CD4-positive, alpha-beta T cell treated with Interleukin-17A for 4 hours (primary cell): ENCODE measurements around the gene LALBA.
"Not testable (repeated sequence)": the region's sequence is repeated elsewhere in the genome, so short reads cannot be mapped to it uniquely, and the experiment has no call there.

Experiments used
- DNase-seq: peaks from one replicate; pipeline ENCODE4 v3.0.0-alpha.2; 2020; ENCODE audit warnings: mixed read lengths

The LALBA gene

DNA sequence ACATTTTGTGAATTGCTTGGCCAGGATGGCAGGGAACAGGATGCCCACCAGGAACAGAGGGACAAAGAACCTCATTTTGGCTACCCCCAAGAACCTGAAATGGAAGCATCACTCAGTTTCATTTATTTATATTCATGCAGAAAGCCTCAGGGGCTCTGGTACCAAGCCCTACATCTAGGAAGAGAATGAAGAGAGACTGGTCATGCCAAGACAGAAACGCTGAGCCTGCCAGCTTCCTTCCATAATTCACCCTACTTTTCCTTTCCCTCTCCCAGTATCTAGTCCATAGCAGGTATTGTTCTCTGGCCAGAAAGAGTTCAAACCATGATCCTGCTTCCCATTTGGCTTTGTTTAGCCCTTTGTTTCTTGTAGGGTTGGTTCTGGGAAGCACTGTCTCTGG lies at the start of gene LALBA:
TSS of gene LALBA (minus strand) at position 101 of the 400 bp plus-strand sequence. CDS start at position 75, 26 bp downstream.
- DNase-seq = no peak

- DNase-seq = peak; percentile 76
These were observed 48.7 kb upstream of the LALBA start for GRCh38 chr12:48618541-48618940.

DNA sequence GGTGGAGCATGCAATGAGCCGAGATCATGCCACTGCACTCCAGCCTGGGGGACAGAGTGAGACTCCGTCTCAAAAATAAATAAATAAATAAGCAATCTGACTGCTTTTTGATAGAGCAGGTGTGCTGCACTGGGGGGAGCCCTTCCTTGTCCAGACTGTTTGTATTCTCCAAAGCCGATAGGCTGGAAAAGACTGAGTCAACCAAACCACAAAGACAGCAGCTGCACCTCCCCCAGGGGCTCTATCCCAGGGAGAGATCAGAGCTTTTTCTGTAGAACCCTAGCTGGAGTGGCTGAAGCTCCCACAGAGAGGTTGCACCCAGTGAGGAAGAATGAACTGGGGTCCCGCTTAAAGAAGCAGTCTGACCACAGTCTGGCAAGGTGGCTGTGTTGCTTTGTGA lies 45.8 kb upstream of the LALBA start:
- no peak for DNase-seq

DNA sequence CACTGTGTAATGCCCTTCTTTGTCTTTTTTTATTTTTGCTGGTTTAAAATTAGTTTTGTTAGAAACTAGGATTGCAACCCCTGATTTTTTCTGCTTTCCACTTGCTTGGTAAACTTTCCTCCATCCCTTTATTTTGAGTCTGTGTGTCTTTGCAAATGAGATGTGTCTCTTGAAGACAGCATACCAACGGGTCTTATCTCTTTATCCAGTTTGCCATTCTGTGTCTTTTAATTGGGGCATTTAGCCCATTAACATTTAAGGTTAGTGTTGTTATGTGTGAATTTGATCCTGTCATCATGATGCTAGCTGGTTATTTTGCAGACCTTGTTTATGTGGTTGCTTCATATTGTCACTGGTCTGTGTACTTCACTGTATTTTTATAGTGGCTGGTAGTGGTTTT lies 43.5 kb upstream of the LALBA start:
- no peak for DNase-seq

DNA sequence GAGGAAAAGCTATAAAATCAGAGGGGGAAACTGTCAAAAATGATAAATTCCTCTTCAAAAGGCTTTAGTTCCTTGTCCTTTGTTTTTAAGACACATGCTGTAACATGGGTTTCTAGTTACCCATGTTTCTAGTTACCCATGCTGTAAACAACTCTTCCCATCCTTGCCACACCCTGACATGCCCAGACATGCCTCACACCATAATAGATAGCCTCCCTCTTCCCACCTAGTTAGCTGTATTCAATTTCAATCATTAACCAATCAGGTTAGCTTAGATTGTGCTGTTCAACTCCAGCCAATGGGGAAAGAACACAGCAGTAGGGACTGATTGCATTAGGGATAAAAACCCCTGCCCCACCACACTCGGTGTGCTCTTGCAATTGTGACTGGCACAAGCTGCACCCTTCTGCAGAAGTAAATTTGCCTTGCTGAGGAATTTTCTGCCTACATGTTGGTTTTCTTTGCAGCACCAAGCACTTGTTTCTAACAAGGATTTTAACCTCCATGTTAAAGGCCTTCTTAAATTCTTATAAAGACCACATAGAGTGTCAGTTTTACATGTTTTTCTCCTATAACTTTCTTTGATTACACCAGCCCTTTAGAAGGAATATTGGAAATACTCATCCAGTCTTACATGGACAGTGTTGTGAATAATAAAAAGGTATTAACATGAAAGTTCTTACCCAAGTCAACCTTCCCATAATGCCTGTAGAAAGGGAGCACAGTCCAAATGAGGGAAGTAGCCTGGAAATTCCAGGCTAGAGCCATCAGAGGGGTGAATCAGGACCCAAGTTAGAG lies 32.5 kb upstream of the LALBA start:
- DNase-seq = no peak

- no peak for DNase-seq
These were observed 31.3 kb upstream of the LALBA start for GRCh38 chr12:48601013-48601756.

DNA sequence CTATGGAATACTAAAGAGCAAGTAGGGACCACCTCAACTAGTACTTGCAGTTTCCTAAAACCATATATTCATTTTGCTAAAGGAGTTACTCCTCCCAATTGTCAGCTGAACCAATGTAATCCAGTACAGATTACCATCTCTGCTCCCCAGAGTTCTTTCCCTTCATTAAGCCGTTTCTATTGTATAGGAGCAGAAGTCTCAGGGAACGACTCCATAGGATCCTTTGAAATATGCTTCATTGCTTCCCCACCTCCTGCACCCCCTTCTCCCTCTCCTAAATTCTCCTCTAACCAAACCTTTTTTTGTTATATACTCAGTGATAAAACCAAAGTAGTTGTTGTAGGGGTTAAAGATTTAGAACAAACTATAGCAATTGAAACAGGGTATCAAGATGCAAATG lies 30.7 kb upstream of the LALBA start:
- DNase-seq = no peak

DNA sequence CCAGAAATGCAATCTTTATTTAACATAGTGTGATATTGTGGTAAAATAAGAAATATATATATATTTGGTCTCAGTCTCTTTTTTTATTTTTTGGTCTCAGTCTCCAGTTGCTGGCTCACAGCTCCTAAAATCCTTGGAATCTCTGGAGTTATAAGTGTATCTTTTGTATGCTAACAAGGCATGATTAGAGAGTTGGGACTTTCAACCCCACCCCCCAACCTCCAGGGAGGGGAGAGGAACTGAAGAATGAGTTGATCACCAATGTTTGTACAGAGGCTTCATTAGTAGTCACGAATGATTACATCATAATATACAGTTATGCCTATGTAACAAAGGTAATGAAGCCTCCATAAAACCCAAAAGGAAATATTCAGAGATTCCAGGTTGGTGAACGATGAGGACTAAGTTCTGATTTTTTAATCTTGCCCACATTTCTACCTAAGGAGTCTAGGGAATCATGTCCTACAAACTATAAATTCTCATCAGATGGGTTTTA lies 22.8 kb upstream of the LALBA start:
- no peak for DNase-seq

DNA sequence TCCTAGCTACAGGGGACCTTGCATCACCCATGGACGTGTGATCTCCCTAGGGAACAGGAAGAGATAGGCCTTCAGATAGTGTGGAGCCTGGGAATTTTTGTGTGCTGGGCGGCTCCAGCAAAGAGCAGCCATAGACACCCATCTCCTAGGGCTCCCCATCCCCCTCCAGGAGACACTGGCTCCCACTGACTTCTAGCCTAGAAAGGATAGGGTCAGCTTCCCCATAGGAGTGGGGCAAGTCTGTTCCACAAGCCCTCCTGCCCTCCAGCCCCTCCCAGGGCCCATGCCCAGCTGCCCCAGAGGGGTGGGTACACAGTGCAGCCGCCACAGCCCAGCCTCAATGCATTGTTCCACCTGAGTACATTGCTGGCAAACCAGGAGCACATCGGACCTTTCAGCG lies 16.5 kb upstream of the LALBA start:
- no peak for DNase-seq

DNA sequence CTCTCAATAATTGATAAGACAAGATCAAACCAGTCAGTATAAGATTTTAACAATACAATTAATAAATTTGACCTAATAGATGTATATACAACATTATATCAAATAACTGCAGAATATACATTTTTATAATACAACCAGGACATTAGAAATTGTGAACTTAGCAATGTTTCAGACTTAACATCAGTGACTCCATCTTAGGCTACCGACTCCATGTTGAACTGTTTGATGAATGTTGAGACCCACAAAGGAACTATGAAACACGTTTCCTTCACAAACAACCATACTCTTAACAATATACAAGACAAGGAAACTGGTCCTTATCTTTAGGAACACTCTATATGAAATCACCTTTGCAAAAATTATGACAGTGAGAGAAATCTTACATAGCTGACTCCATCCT lies 13.9 kb upstream of the LALBA start:
- DNase-seq = no peak

DNA sequence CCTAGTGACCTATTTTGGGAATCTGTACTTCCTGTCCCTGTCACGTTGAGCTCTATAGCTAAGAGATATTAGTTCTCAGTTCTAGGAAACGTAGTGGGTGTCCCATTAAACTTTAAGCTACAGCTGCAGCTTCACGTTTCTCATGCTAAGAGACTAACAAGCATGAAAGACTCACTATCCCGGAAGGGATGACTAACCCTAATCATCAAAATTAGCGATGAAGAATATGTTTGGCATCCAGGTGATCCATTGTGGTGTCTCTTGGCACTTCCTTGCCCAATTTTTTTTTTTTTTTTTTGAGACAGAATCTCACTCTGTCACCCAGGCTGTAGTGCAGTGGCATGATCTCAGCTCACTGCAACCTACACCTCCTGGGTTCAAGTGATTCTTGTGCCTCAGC lies 11.0 kb upstream of the LALBA start:
- DNase-seq = no peak

GRCh38 chr12:48572326-48572725 lies 2.5 kb upstream of the LALBA start:
- no peak for DNase-seq

DNA sequence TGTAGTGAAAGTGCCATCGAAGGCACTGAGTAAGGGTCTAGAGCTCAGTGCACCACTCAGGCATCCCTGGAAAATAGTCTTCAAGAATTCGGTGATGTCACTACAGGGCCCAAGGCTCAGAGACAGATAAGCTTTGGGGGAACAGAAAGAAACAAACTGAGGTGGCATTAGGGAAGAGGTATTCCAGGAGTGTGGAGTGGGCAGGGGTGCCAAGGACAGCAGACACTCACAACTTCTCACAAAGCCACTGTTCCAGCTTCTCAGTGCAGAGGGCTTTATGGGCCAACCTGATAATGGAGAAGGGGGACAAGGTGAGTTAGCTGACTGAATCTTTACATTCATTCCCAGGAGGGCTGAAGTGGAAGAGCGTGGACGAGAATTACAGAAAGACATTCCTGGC lies 2.1 kb downstream of the LALBA start:
- DNase-seq = no peak

- no peak for DNase-seq
These were observed 11.9 kb downstream of the LALBA start for GRCh38 chr12:48557919-48558318.

- DNase-seq = no peak
These were observed 13.2 kb downstream of the LALBA start for GRCh38 chr12:48556631-48557030.

DNA sequence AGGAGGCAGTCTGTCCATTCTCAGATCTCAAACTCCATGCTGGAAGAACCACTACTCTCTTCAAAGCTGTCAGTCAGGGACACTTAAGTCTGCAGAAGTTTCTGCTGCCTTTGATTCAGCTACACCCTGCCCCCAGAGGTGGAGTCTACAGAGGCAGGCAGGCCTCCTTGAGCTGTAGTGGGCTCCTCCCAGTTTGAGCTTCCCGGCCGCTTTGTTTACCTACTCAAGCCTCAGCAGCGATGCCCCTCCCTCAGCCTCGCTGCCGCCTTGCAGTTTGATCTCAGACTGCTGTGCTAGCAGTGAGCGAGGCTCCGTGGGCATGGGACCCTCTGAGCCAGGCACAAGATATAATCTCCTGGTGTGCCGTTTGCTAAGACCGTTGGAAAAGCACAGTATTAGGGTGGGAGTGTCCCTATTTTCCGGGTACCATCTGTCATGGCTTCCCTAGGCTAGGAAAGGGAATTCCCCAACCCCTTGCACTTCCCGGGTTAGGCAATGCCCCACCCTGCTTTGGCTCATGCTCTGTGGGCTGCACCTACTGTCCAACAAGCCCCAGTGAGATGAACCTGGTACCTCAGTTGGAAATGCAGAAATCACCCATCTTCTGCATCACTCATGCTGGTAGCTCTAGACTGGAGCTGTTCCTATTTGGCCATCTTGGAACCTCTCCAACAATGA lies 16.0 kb downstream of the LALBA start:
- DNase-seq = peak; percentile 5

DNA sequence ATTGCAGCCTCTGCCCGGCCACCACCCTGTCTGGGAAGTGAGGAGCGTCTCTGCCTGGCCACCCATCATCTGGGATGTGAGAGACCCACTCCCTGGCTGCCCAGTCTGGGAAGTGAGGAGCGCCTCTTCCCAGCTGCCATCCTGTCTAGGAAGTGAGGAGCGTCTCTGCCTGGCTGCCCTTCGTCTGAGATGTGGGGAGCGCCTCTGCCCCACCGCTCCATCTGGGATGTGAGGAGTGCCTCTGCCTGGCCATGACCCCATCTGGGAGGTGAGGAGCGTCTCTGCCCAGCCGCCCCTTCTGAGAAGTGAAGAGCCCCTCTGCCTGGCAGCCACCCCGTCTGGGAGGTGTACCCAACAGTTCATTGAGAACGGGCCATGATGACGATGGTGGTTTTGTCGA lies 18.2 kb downstream of the LALBA start:
- not testable (repeated sequence) for DNase-seq

DNA sequence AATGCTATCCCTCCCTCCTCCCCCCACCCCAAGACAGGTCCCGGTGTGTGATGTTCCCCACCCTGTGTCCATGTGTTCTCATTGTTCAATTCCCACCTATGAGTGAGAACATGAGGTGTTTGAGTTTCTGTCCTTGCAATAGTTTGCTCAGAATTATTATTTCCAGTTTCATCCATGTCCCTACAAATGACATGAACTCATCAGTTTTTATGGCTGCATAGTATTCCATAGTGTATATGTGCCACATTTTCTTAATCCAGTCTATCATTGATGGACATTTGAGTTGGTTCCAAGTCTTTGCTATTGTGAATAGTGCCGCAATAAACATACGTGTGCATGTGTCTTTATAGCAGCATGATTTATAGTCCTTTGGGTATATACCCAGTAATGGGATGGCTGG lies 22.8 kb downstream of the LALBA start:
- DNase-seq = not testable (repeated sequence)

GRCh38 chr12:48545833-48546469 lies 23.9 kb downstream of the LALBA start:
- DNase-seq = no peak

DNA sequence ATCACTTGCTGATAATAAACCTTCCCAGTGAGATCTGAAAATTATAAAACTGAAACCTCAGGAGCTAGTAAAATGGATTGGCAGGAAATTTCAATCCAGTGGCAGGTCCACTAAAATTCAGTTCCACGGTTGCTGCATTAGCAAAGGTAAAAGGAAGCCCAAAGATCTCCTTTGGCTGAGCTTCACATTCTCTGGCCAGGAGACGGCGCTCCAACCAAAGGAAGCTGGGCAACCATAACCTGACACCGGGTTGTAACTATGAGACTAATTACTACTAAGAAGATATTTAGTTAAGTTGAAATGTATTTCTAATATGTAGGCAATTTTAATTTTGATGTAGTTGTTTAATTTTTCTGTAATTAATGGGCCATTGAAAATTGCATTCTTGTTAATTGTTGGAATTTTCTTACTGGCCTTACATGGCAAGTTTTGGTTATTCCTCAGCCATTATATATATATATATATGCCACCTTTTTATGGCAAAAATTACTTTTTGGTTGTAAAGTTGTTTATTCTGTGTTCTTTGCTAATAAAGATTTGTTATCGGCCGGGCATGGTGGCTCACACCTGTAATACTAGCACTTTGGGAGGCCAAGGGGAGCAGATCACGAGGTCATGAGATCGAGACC lies 27.4 kb downstream of the LALBA start:
- peak; percentile 47 for DNase-seq

- no peak for DNase-seq
These were observed 33.2 kb downstream of the LALBA start for GRCh38 chr12:48536602-48537001.

DNA sequence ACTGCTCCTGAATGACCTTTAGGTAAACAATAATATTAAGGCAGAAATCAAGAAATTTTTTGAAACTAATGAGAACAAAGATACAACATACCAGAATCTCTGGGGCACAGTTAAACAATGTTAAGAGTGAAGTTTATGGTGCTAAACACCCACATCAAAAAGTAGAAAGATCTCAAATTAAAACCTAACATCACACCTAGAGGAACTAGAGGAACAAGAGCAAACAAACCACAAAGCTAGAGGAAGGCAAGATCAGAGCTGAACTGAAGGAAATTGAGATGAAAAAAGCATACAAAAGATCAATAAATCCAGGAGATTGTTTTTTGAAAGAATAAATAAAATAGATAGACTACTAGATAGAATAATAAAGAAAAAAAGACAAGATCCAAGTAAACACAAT lies 37.2 kb downstream of the LALBA start:
- no peak for DNase-seq
